HG03175 (cell line): ENCODE data around the gene SDC1.
"Not testable (repeated sequence)": the region's sequence is repeated elsewhere in the genome, so short reads cannot be mapped to it uniquely, and the experiment has no call there.

ENCODE experiments used
- ATAC-seq: cut with Tn5 transposase; IDR thresholded peaks from one replicate; pipeline ENCODE4 v1.9.1; 2021; ENCODE audit warnings: mild to moderate bottlenecking, moderate library complexity; ENCODE audit not compliant: unreplicated experiment

SDC1 gene

DNA sequence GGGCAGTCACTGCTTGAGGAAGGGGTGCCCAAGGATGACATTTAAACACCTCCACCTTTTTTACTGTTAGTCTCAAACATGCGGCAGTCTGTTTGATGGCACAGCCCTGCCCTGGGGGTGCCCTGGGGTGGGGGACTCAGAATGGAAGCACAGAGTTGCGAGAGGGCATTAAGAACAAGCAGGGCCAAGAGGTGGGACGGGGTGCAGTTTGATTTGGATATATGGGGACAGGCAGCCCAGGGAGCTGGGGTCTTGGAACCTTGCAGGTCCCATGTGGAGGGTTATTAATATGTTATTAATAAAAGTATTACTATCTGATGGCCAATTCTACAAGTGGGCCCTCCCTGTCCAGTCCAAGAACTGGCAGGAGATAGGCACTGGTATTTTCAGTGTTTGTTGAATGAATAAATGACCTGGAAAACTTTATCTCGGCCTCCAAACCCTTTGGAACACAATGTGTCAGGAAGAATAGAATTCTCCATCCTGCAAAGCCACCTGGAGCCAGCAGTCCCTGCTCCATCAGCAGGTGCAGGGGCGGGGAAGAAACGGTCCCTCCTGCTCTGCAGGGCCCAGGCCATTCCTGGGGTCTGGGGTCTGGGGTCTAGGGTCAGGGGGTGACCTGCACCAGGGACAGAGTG, 25.2 kb downstream of the SDC1 start:
- ATAC-seq: no peak

DNA sequence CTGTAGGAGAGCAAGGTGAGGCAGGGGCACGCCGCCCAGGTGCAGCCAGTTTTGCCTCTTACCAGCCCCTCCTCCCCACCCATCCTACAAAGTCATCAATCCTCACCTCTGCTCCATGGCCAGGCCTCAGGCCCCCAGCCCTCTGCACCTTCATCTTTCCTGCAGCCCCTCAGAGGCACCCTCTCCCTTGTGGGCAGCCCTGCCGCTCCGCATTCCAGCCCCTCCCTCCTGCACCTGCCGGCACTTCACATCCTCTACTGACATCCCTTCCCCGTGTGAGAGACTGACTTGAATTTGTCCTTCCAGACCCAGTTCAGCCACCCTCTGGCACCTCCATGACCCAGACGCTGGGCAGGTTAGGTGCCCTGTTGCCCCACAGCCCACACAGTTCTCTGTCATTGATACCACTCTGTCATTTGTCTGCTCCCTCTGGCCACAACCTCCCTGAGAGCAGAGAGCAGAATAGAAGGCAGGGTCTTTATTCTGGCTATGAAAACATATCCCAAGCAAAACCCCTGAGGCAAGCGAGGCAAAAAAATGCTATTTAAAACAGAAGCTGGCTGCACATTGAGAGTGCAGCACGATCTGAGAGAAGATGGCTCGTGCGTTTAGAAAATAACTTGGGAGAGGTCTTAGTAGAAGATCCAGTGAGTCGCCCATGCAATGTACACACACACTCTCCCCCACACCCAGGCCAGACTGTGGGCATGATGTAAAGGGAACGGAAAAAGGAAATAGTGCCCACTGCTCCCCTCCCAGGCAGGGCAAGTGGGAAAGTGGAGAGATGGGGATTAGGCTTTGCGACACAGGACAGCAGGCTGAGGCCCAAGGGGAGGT, 25.9 kb downstream of the SDC1 start:
- ATAC-seq: no peak

DNA sequence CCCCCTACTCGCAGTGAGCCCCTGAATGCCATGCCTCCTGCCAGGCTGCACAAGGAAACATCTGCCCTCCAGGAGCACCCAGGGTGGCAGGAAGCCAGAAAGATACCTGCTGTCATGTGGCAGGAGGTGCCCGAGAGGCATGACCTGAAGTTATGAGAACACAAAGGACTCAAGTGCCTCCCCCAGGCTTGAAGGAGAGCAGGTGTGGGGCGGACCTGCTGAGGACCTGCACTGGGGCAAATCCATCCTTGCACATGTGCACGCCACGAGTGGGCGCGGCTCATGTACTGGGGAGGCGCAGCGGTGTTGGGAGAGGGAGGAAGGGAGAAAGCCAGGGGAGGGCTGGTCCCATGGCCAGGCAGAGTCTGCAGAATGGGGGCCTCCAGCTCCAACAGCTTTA, 26.9 kb downstream of the SDC1 start:
- ATAC-seq: no peak

DNA sequence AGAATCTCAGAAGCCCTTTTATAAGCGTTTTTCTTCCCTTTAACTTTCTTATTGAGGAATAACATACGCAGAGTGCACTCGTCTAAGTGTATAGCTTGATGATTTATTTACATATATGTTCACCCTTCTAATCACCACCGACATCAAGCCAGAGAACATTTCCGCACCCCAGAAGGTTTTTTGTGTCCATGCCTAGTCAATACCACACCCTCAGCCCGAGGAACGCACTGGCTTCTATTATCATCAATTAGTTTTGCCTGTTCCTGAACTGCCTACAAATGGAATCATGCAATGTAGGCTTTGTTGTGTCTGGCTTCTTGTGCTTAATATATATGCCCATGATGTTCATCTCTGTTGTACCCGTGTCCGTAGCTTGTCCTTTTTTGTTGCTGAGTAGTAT, 27.7 kb downstream of the SDC1 start:
- no peak for ATAC-seq

DNA sequence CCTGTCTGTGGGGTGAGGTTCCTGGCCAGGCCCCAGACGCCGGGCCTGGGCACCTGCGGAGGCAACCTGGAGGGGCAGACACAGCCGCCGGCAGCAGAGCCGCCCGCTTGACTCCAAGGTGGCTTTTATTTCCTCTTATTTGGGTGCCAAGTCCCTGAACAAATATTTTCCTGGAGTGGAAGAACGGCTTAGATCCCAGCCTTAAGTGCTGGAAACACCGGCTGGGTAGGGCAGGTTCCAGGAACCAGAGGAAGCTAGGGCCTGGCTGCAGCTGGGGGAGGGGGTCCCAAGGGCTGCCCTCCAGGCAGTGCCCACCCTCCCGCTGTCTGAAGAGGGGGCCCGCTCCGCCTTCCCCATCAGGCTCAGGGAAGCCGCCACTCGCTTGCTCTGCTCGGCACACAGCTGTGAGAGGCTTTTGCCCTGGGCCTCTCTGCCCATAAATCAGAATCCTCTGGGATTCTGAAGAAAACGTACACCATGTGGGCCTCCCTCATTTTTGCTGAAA, 28.2 kb downstream of the SDC1 start:
- ATAC-seq: no peak

DNA sequence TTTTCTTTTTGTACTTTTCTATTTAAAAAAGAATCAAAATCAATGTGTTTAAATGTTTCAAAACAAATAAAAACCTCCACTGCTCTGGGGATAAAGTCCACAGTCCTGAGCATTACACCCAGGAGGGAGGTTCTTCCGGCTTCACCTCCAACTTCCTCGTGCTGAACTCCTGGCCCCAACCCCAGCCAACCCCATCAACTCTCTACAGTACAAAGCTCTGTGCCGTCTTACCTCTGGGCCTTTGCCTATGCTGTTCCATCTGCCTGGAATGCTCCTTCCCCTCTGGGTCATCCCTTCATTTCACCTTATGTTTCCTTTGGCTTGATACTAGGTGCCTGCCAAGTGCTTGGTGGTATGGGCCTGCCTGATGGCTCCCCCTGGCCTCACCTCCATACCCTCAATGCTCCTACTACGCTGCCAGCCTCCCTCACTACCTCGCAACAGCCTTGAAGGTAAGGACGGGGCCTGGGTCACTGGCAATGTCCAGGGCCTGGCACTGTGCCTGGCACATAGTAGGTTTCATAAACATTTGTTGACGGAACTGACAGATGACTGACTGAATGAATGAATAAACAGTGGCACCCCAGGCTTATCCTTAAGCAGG, 28.8 kb downstream of the SDC1 start:
- ATAC-seq: no peak

DNA sequence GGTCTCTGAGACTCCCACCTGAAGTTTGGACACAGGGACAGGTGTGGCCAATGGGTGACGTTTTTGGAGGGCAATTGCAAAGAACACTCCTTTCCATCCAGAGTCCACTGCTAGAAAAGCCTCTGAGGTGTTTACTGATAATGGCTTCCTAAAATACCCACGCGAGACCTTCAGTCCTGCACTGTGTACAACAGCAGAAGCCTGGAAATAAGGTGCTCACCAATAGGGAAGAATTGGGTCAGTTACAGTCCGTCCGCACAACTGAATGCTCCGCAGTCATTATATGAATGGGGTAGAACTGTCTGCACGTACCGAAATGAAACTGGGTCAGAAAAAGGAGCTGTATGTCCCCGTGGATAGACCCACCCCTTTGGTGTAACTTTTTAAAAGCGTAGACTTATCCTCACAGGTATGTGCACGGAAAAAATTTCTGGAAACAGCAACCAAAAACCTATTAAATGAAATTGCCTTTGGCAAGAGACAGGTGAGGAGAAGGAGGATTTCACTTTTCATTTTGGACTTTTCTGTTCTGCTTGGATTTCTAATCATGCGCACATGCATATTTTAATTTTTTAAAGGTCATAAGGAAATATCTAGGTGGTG, 29.4 kb downstream of the SDC1 start:
- no peak for ATAC-seq

DNA sequence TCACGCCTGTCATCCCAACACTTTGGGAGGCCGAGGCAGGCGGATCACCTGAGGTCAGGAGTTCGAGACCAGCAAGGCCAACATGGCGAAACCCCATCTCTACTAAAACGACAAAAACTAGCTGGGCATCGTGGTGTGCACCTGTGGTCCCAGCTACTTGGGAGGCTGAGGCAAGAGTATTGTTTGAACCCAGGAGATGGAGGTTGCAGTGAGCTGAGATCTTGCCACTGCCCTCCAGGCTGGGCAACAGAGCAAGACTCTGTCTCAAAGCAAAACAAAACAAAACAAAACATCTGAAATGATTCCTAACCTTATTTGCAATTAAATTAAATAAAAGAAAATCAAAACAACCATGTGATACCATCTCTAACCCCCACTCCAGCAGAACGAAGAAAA, 29.9 kb downstream of the SDC1 start:
- ATAC-seq: not testable (repeated sequence)

DNA sequence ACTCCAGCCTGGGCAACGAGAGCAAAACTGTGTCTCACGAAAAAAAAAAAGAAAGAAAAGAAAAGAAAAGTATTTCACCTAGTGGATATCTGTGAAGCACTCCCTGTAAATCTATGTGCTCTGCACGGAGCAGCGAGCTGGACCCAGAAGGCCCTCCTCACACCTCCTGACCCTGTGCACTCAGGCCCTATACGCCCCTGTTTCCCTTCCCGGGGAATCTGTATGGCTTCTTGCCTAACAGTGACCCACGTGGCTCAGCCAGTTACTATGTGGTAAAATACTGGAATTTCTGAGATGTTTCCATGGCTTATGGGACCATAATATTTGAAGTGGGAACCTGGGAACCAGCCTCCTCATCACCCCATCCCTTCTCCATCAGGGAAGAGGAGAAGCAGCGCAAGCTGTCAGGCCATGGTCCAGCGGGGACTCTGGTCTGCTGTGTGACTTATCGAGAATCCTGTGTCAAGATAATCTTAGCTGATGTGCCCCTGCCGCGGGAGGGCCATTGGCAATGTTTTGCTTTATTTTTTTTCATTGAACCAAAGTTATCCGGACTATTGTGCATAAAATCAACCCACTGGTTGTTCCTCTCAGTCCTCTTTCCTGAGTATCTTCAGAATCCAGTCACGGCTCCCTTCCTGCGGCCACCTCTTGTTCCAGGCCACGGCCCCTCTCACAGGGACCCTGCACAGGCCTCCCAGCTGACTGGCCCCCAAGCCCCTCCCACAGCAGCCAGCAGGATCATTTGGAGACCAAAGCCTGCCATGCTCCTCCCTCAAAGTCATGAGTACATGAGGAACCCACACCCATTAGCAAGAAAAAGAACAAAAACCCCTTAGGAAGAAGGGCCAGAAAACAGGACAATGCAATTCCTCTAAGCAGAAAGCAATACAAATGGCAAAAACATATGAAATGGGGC, 30.6 kb downstream of the SDC1 start:
- no peak for ATAC-seq

DNA sequence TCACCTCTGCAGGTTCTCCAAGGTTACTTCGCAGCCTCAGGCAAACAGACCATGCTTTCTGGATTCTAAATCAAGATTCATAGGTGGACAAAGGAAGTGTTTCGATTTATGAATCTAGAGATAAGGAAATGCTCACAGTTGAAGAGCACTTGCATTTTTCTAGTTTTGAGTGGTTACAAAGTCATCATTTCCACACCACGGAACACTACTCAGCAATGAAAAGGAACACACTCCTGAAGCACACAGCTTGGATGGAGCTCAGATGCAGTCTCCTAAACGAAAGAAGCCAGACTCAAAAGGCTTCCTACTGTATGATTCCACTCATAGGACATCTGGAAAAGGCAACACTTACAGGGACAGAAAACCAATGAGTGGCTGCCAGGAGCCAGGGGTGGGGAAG, 31.7 kb downstream of the SDC1 start:
- no peak for ATAC-seq

DNA sequence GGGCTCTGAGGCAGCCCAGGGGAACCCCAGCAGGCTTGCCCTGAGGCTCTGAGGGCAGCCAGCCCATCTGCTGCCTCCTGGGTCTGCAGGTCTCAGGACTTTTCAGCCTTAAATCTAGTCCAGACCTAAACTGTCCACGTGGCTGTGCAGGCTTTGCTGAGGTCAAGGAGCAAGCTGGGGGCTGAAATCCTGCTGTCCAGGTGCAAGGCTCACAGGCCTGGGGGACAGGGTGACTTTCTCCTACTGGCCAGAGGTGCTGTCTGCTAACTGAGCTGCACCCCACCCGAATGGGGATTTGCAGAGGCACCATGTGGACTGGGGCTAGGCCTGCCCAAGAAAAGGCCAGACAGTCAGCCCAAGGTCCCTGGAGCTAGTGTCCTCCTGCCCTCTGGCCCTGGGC, 32.1 kb downstream of the SDC1 start:
- ATAC-seq: no peak

DNA sequence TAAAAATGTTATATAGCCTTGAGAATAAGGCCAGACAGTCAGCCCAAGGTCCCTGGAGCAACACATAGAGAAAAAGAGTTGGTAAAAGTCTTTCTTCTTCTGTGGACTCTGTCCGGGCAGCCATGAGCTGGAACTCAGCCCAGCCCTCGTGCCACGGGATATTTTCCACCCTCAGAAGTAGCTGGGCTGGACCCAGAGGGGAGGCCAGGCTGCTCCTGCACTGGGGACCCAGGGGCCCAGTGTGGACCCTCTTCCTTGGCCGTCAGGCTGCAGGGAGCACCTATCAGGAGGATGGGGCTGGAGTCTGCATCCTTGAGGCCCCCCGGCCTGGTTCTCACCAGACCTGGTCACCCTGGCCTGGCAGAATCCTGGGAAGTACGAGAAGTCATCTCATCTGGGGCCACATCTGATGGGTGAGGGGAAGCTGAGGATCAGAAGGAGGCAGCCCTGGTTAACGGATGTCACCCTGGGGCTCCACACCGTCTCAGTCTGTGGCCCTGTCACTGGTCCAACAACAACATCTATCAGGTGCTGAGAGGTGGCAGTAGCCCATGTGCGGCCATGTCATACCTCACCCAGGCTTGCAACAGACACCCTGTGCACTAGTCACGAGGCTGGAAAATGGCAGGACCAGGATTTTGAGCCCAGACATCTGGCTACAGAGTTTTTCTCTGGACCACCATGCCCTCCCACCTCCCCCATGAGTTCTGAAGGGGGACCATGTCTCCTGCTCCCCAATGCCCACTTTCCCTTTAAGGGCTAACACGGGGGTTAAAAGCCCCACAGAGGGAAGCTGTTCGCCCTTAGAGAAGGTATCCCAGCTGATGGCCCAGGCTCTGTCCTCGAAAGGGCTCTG, 33.0 kb downstream of the SDC1 start:
- no peak for ATAC-seq

DNA sequence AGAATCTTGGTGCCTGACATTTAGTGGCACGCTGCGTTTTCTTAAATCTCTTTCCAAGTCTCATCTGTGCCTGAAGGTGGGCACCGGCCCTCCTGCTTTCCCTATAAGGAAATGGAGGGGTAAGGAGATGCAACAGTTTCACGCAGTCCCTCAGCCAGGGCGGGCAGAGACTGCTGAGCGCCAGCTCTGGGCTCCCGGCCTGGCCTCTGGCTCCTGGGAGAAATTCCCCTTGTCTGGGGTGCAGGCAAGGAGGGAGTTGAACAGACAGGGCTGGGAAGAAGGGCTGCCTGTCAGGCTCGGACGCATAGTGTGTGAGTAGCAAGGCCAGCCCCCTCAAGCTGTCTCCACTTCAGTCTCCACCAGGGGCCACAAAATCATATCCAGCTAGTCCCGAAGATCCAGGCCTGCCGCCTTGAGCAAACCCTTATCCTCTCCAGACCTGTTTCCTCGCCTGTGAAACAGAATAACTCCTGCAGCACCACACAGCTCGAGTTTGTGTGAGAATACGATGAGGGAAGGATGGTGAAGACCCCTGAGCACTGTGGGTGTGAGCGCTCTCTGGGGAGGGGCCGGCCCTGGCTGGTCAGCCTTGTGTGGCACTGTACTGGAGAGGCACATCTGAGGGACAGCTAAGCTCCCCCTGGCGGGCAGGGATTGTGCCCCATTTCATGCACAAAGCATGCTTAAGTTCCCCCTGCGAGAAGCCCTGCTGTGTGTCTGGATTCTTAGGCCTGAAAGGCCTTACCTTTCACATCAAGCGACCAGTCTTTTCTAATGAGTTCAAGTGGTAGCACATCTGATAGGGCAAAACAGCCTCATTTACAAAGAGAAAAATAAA, 33.8 kb downstream of the SDC1 start:
- ATAC-seq: no peak

DNA sequence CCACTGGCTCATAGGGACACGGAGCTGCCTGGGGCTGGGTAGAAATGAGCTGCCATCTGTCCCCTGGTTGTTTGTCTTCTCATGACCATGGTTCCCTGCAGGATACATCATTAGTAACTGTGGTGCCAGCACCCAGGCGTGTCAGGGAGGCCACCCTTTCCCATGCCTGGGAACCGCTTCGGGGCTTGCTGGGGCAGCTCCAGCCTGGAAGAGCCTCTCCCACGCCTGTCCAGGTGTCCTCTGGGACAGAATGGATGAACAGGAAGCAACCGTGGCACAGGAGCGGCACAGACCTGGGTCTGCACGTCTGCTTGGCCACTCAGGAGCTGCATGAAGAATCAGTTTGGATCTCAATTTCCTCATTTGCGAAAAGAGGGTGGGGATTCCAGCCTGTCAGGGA, 34.8 kb downstream of the SDC1 start:
- no peak for ATAC-seq

DNA sequence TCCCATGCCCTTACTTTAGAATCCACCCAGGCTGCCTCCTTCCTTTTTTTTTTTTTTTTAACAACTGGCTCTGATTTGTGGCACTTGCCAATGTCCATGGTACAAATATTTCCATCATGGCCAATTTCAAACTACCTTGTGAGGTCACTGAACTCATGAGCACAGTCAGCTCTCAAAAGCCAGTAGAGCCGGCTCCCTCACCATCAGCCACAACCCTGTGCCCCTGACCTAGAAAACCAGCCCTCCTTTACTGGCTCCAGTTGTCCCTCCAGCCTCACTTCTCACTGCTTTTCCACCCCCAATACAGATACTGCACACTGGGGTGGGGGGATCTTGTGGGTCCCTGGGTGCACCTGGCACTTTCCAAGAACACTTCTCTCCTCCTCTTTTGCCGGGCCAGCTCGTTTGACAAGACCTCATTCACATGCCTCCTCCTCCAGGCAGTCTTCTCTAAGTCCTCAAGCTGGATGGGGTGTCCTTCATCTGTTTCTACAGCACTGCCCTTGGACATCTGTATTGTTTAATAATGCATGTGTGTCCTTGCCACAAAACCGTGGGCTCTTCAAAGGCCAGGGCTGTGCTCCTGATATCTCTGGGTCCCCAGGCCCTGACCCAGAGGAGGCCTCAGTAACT, 35.5 kb downstream of the SDC1 start:
- no peak for ATAC-seq

DNA sequence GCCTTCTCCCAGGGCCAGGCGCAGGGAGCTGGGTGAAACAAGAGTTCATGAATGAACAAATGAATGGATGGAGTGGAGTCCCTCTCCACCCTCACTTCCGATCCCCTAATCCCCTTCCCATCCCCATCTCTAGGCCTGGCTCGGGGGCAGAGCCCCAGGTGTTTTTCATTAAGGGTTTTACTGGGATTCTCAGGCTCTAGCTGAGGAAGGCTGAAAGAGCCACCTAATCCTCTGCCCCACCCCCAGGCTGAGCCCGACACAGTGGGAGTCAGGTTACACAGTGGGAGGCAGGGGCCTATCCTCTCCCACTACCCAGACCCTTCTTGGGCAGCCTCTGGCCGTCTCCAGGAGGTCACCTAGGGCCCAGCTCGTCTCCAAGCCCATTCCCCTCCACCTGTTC, 36.1 kb downstream of the SDC1 start:
- no peak for ATAC-seq

DNA sequence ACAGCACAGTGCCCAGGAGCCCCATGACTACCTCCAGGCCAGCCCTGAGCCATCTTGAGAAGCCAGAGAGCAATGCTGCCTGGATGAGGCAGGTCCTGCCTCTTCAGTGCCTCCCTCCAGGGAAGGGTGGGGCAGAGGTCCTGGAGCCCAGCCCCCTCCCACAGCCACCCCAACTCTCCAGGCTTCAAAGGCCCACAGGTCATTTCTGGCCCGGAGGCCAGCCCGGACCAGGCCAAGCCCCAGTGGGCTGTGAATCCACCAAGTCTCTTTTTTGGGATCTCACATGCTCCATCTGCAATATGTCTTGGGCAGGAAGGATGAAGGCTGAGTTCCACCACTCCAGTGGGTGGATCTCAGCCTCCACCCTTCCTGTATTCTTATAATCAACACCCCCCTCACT, 36.7 kb downstream of the SDC1 start:
- ATAC-seq: no peak

DNA sequence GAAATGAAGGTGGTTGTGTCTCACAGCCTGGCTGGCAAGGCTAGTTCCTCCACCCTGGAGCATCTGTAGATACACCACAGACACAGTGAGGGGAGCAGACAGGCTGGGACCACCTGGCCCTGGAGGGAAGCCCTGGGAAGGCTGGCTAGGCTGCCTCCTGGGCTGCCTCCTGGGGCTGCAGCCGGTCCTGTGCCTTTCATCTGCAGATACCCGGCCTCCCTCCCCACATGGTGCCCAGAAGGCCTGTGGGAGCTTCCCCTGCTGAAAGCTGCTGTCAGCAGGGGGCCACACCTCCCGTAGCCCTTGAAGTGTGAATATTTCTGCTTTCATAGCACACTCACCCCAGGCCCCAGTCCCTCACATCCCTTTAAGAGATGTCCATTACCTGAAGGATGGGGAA, 37.6 kb downstream of the SDC1 start:
- ATAC-seq: no peak
